HG03025 (cell line): ENCODE measurements around the gene SLC35A4.
"Not testable (repeated sequence)": the region's sequence is repeated elsewhere in the genome, so short reads cannot be mapped to it uniquely, and the experiment has no call there.

Source experiments
- ATAC-seq: cut with Tn5 transposase; IDR thresholded peaks from one replicate; pipeline ENCODE4 v1.9.1; 2021; ENCODE audit warnings: mild to moderate bottlenecking, moderate library complexity; ENCODE audit not compliant: unreplicated experiment, low FRiP score

Gene SLC35A4

GRCh38 chr5:140588311-140589070 is 23.9 kb downstream of the SLC35A4 start:
- ATAC-seq = no peak

GRCh38 chr5:140590861-140591260 is 26.2 kb downstream of the SLC35A4 start:
- ATAC-seq = no peak

- ATAC-seq = no peak
Measured at GRCh38 chr5:140591747-140592372, 27.2 kb downstream of the SLC35A4 start.

- ATAC-seq = not testable (repeated sequence)
Measured at GRCh38 chr5:140593070-140593469, 28.4 kb downstream of the SLC35A4 start.

- no peak for ATAC-seq
Measured at GRCh38 chr5:140594169-140594568, 29.5 kb downstream of the SLC35A4 start.

- no peak for ATAC-seq
Measured at GRCh38 chr5:140595538-140596300, 31.1 kb downstream of the SLC35A4 start.

- no peak for ATAC-seq
Measured at GRCh38 chr5:140596321-140596741, 31.7 kb downstream of the SLC35A4 start.

GRCh38 chr5:140598836-140599235 is 34.2 kb downstream of the SLC35A4 start:
- no peak for ATAC-seq

- ATAC-seq = no peak
Measured at GRCh38 chr5:140600096-140600495, 35.5 kb downstream of the SLC35A4 start.

- no peak for ATAC-seq
Measured at GRCh38 chr5:140602147-140602546, 37.5 kb downstream of the SLC35A4 start.

GRCh38 chr5:140603446-140603698 is 38.7 kb downstream of the SLC35A4 start:
- not testable (repeated sequence) for ATAC-seq

GRCh38 chr5:140603734-140604133 is 39.1 kb downstream of the SLC35A4 start:
- ATAC-seq = no peak

- no peak for ATAC-seq
Measured at GRCh38 chr5:140605879-140606278, 41.3 kb downstream of the SLC35A4 start.

GRCh38 chr5:140607031-140607430 is 42.4 kb downstream of the SLC35A4 start:
- no peak for ATAC-seq

GRCh38 chr5:140608722-140609121 is 44.1 kb downstream of the SLC35A4 start:
- no peak for ATAC-seq

- ATAC-seq = no peak
Measured at GRCh38 chr5:140609126-140609525, 44.5 kb downstream of the SLC35A4 start.

- no peak for ATAC-seq
Measured at GRCh38 chr5:140611020-140611521, 46.4 kb downstream of the SLC35A4 start.
